GM18861 (cell line): ENCODE data around the gene APBB1.

Experiments
- ATAC-seq: cut with Tn5 transposase; IDR thresholded peaks from one replicate; pipeline ENCODE4 v1.9.1; 2021; ENCODE audit not compliant: unreplicated experiment

Gene APBB1

GRCh38 chr11:6391537-6392134 is 27.3 kb downstream of the APBB1 start:
- ATAC-seq: no peak

- no peak for ATAC-seq
Observed at GRCh38 chr11:6390718-6391469, 28.0 kb downstream of the APBB1 start.

GRCh38 chr11:6389905-6390717 is 28.8 kb downstream of the APBB1 start, which contains the start of gene SMPD1:
TSS of gene SMPD1 (plus strand) at chr11:6390474. CDS start at chr11:6390599, 125 bp downstream.
- peak; percentile 98 for ATAC-seq

- no peak for ATAC-seq
Observed at GRCh38 chr11:6388748-6389147, 30.1 kb downstream of the APBB1 start.

- ATAC-seq: no peak
Observed at GRCh38 chr11:6387811-6388599, 30.9 kb downstream of the APBB1 start.

- no peak for ATAC-seq
Observed at GRCh38 chr11:6385046-6385777, 33.7 kb downstream of the APBB1 start.

GRCh38 chr11:6378640-6378989 is 40.3 kb downstream of the APBB1 start:
- ATAC-seq: no peak

GRCh38 chr11:6377902-6378639 is 40.8 kb downstream of the APBB1 start:
- no peak for ATAC-seq

GRCh38 chr11:6371825-6372224 is 47.1 kb downstream of the APBB1 start:
- no peak for ATAC-seq

- ATAC-seq: no peak
Observed at GRCh38 chr11:6365659-6366058, 53.2 kb downstream of the APBB1 start.

GRCh38 chr11:6362873-6363678 is 55.8 kb downstream of the APBB1 start:
- ATAC-seq: peak; percentile 67

- ATAC-seq: no peak
Observed at GRCh38 chr11:6362185-6362872, 56.6 kb downstream of the APBB1 start.

GRCh38 chr11:6360183-6360582 is 58.7 kb downstream of the APBB1 start:
- no peak for ATAC-seq

GRCh38 chr11:6357222-6357621 is 61.7 kb downstream of the APBB1 start:
- no peak for ATAC-seq

GRCh38 chr11:6356503-6357055 is 62.3 kb downstream of the APBB1 start:
- no peak for ATAC-seq

GRCh38 chr11:6354651-6355485 is 64.0 kb downstream of the APBB1 start:
- no peak for ATAC-seq

GRCh38 chr11:6353367-6353987 is 65.4 kb downstream of the APBB1 start:
- ATAC-seq: peak; percentile 74
